ENCODE measurements around the gene CMTM8.

The CMTM8 gene

DNA sequence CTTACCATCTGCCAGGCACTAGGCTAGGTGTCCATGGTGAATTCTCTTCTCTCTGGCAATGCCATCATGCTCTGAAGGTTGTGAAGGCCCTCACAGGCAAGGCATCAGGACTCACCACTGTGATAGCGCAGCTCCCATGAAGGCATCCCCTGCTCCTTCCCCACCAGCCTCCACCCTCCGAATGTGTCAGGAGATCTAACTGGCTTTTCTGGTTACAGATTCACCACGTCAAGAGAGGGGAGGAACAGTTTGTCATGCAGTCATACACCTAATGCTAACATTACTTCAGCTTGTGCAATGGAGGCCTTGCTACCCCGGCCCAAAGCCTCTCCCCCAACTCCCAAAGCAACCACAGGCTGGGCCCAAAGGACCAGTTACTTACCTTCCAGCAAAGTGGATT lies 8.9 kb upstream of the CMTM8 start:
- no peak for DNase-seq

DNA sequence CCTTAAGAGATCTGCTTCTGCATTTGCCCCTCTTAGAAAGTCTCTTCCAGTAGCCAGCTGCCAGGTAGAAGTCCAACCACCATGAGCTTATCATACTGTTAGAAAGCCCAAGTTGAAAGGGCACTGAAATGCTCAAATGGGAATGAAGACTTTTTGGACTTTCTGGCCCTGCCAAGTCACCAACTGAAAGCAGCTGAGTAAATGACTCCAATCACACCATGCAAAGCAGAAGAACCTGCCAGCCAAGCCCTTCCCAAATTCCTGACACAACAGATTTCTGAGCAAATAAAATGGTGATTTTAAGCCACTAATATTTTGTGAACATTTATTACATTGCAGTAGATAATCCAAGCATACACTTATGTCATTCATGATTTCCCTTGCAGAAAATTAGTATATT lies 2.1 kb upstream of the CMTM8 start:
- no peak for DNase-seq

DNA sequence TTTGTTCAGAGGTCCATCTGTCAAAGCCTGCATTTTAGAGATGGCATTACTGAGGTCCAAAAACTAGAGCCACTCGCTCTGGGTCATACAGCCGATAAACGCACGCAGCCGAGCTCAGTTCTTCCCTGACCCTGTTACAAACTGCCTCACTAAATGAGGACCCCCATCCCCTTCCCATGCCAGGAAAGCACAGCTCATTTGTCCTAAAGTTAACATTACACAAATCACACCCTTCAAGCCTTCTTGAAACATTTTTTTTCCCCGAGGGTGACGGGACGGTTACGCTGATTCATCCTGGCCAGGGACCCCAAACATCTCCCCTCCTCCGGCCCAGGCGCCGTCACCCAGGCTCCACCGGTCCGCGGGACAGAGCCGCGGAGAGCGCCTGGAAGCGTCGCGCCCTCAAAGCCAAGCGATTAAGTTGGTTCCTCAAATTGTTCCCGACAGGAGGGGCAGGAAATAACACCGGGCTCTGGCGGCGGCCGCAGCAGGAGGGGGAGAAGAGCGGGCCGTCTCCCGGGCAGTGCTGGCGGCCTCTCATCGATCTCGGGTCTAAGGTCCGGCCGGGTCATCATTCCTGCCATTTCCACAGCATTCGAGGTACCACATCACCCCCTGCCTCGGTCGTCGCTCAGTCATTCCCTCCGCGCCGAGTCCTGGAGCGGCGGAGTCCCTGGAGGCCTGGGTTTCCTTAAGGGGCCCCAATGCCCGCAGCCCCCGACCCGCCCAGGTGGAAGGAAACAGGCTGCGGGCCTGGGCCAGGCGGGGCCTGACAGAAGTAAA lies 619 bp upstream of the CMTM8 start:
- peak in 1 of 2 donors; percentile 3 for DNase-seq

DNA sequence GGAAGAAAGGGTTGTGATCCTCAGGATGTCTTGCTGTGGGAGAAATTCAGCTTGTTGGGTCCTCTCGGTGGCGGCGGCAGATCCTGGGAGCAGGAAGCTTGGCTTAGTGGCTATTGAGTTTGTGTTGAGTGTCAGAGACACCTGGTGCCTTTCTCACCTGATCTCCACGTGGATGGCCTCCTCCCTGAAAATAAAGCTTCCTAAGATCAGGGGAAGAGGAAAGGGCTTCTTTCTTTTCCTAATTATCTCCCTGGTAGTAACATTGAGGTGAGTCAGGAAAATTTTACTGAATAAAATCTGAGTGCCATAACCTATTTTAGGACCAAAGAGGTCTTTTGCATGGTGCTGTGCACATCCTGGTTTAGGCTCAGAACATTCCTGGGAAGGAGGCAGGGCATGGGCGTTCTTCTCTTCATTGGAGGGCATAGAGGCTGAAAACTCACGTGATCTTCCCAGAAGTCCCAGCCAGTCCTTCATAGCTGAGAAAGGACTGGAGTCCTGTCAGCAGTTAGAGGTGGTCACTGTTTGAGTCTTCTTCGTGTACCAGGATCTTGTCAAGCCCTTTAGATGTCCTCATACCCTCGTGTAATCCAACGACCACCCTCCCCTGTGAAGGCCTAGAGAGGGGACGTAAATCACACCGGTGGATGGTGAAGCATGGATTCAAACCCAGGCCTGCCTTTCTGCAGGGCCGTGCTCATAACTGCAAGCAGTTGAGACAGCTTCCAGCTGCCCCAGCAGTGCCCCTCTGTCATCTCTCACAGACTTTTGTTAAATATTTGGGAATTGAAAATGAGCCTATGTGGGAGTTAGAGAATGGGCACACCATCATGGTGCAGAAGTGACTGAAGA lies 1.1 kb downstream of the CMTM8 start:
- DNase-seq, result no peak

DNA sequence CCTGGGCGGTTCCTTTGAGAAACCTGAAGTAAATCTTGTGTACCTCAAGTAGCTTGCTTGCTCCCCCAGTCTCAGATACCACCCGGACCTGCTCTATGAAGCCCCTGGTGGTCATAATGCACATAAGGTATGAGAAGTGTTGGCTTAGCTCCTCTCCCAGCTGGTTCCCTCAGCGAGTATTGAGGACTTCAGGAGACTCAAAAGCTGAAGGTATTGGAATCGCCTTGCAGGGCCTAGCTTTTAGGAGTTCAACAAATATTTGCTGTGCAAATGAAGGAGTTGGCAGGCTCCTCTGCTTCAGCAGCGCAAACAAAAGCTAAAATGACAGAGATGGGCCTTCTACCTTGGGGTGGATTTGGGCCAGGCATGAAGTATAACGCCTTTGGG lies 1.7 kb downstream of the CMTM8 start:
- DNase-seq, result peak; percentile 51 to 61

DNA sequence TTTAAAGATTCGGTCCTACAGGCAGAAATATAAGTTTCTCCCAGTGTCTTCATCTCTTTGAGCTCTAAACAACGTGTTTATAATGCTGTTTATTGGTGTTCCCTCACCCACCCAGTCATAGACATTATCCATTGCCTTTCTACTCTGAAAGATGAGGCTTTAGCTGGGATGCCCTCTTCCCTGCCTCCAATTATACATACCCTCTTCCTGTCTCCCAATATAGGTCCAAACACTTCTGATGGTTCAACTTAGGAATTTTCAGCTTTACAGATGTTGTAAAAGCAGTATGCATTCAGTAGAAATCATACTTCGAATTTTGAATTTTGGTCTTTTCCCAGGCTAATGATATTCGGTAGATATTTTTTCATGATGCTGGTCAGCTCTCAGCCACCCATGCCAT lies 2.6 kb downstream of the CMTM8 start:
- DNase-seq, result no peak

DNA sequence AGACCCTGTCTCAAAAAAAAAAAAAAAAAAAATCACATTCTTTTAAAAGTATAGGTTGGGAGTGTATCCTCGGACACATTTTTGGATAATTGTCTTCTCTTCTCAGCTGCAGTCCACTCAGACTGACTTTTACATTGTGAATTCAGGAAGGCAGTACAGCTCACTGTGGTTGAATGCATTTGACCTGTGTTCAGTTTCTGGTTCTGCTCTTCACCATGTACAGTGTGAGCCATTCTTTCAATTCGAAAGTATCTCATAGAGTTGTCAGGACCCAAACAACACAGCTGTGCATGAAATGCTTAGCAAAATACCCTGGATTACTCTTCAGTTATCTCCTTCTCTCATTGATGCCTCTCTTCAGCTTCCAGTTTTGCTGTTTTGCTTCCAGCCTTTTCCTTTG lies 5.0 kb downstream of the CMTM8 start:
- no peak for DNase-seq

DNA sequence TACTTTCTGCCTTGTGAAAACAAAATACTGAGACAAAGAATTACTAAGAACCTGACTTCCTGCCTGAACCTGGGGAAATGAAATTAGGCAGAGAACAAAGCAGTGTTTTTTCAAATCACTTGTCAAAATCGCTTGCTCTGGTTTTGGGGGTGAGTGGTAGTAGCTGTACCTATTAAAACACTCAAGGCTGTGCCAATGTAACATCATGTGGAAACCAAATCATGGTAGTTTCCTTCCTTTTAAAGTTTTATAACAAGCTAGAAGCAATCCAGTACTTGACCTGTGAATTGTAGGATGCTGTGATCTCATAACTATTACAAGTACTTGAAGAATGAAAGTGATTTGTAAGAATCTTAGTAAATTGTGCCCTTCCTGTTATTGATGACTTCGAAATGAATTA lies 6.7 kb downstream of the CMTM8 start:
- no peak for DNase-seq

DNA sequence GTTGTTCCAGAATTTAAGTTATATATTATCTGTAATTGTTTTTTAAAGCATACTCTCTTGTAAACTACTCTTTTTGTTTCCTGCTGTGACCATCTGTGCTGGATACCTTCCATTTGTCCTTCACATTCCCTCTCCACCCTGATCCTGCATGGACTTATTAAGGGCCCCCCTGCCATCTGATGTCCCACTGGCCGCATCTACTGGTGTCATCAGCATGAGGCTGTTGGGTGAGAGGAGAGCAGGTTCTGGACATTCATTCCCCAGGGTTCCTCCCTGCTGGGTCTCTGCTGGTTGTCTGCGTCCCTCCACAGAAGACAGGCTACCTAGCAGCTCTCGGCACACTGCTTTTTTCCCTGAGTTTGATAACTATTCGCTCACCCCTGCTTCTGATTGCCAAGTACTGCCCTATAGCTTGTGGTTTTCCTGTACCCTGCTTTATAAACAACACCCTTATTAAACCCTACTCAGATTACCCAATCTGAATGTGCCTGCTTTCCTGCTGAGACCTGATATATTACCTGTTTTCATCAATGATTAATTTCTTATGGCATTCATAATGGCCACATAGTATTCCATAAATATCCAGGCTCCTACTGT lies 7.7 kb downstream of the CMTM8 start:
- no peak for DNase-seq

DNA sequence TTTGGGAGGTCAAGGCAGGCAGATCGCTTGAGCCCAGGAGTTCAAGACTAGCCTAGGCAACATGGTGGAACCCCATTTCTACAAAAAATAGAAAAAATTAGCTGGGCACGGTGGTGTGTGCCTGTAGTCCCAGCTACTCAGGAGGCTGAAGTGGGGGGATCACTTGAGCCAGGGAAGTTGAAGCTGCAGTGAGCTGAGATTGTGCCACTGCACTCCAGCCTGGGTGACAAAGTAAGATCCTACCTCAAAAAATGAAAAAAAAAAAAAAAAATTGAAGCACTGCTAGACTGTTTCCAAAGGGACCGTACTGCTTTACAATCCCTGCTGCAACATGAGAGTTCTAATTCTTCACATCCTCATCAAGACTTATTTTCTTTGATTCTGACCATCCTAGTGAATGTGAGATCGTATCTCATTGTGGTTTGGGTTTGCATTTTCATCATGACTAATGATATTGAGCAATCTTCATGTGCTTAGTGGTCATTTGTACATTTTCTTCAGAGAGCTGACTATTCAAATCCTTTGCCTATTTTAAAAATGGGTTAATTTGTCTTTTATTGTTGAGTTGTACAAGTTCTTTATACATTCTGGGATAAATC lies 10.8 kb downstream of the CMTM8 start:
- DNase-seq, result no peak

DNA sequence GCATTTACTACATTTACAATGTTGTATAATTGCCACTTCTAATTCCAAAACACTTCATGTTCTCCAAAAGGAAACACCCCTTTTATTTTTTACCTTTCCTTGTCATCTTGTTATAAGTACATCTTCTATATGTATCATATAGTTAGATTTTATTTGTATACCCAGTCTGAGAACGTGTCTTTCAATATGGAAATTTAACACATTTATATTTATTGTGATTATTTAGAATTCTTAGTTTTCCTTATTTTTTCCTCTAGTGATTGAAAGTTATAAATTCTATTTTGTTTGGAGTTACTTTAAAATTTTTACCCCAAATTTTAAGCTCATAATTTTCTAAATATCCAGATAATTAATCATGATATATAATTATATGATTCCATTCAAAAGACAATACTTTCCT lies 15.8 kb downstream of the CMTM8 start:
- no peak for DNase-seq

DNA sequence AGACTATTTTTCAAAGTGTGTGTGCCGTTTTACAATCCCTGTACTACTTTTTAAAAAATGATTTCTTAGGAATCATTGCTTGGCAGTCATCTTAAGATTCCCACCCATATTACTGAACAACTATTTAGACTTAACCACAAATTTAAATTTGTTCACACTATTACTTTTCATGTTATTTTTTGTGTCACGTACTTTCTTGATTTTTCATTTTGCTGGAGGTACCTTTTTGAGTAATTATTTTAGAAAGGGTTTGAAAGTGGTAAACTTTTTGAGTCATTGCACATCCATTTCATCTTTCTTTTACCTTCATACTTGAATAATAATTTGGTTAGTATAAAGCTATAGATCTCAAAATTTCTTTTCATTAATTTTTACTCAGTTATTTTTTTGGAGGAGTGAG lies 16.9 kb downstream of the CMTM8 start:
- DNase-seq, result no peak

DNA sequence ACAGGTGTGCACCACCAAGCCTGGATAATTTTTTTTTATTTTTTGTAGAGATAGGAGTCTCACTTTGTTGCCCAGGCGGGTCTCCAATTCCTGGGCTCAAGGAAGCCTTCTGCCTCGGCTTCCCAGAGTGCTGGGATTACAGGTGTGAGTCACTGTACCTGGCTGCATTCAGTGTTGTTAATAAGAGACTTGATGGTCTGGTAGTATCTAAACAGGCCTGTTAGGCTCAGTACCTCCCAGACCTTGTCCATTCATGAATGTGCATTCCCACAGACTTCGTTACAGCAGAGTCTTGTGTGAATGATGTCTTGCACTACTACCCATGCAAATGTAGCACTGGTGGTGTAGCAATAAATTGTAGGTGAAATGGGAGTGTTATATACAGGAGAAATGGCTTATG lies 17.7 kb downstream of the CMTM8 start:
- no peak for DNase-seq

DNA sequence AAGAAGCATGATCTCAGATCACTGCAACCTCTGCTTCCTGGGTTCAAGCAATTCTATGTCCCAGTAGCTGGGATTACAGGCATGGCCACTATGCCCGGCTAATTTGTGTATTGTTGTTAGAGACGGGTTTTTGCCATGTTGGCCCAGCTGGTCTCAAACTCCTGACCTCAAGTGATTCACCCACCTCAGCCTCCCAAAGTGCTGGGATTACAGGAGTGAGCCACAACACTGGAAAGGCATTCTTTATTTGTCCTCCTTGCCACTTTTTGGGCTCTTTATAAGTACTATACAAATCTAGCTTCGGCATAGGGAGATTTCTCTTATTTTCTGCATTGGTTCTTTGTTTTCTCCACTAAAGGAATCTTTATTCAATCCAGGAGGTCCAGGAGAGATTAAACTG lies 18.6 kb downstream of the CMTM8 start:
- DNase-seq, result no peak

DNA sequence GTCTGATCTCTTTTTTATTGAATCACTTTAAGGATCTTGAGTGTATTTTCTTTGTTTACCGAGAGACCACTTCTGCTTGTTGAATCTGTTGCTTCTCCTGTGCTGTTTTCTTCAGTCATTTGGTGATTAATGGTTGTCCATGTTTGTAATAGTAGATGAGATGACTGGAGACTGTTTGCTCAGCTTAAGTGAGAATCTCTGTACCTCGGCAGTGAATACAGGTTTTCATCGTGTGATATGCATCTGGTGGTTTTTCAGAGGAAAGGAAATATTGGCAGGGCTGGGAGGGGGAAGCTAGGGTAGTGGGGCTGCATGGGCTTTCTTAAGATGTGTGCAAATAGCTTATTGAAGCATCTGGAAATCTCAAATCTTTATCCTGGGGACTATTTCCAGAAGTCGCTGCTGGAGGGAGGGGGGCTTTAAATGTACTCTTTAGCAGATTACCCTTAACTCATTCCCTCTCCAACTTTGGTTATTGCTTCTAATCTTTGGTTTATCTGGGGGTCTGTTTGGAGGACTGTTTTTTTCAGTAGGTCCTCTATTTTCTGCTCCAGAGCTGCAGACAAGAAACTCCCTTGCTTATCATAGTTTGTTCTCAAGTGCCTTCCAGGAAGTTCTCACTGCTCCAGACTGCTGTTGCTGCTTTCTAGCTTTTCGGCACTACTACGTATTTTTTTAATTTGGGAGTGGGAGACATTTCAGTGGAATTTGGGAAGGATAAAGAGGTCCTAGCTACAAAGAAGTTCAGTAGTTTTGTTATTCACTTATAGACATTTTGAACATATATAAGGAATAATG lies 19.4 kb downstream of the CMTM8 start:
- DNase-seq, result no peak

DNA sequence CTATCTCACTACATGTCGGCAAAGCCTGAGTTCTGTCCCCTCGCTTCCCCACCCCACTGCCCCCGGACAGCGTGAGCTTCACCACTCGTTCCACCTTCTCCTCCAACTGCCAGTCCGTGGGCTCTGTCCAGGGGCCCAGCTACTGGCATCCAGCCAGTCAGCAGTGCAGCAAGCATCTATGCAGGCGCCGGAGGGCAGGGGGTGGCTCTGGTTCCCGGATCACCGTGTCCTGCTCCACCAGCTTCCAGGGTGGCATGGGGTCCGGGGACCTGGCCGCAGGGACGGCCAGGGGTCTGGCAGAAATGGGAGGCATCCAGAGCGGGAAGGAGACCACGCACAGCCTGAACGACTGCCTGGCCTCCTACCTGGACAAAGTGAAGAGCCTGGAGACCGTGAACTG lies 20.4 kb downstream of the CMTM8 start:
- no peak for DNase-seq

DNA sequence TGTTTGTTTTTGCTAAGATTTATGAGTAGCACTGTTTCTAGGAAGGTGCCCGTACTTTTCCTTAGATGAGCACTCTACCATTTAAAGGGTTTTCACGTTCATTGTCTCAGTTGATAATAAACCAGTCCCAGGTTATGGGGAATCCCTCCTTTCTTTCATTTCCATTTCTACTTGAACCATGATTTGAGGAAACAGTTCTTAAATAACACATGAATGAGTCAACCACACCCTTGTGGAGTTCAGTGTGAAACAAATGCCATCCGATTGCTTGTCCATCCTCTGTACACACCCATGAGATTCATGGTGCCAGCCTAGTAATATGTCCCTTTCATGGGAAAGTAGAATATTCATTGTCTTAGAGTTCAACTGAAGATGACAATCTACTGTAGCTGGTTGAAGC lies 23.1 kb downstream of the CMTM8 start:
- DNase-seq, result no peak

DNA sequence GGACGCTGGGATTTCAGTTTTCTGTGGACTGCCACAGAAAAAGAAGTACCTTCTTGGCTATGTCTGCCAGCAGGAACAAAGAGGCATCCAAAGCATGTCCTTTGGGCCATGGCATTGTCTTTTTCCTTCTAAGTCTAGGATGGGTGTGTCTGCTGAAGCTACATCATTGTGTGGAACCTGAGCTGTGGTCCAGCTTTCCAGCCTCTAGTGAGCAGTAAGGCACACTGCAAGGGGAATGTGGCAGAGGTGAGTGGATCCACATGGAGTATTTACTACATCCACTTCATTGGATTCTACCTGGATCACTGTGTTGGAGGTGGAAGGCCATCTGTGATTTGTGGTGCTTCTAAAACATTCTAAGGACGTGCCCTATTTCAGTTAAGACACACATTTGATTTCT lies 23.7 kb downstream of the CMTM8 start:
- DNase-seq, result no peak

DNA sequence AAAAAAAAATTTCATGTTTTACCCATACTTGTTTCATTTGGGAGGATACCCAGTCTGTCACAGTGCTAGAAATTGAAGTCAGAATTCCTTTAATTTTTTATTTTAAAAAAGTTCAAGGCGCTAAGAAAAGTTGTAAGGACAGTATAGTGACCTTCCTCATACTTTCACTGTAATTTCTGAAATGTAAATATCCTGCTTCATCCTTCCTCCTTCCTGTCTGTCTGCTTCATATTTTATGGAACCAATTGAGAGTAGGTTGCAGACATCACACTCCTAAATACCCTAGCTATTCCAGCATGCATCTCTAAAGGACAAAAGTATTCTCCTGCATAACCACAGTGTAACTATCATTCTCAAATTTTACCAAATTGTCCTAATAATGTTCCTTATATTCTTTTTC lies 35.8 kb downstream of the CMTM8 start:
- no peak for DNase-seq

DNA sequence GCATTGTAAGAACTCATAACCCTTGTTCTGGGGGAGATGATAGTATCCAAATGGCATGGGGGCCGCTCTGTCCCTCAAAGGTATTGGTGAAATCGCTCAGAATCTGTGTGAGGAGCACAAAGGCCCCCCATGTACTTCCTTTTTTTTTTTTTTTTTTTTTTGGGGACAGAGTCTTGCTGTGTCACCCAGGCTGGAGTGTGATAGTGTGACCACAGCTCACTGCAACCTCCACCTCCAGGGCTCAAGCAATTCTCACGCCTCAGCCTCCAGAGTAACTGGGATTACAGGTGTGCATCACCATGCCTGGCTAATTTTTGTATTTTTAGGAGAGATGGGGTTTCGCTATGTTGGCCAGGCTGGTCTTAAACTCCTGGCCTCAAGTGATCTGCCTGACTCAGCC lies 37.0 kb downstream of the CMTM8 start:
- DNase-seq, result no peak

DNA sequence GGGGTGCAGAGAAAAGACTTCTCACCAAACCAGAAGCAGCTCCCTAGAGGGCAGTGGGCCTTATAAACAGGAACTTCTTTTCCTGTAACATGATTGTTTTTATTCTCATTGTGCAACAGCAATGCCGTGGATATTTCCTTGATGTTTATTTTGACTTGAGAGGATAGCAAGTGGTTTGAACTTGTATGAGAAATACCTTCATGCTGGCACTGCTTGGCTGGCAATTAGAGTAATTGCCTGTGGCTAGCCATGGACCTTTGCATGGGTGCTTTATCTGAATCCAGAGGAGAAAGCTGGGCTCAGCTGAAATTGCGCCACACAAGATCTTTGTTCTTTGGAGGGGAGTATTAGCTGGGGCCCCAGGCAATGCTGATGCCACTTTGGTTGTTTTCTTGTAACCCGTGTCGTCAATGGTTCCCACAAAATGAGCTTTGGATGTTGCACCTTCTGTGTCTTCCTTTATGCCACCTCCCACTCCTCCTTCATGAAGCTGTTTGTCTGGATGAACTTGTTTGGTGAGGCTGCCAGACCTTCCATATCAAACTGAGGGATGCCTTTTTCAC lies 37.9 kb downstream of the CMTM8 start:
- no peak for DNase-seq

DNA sequence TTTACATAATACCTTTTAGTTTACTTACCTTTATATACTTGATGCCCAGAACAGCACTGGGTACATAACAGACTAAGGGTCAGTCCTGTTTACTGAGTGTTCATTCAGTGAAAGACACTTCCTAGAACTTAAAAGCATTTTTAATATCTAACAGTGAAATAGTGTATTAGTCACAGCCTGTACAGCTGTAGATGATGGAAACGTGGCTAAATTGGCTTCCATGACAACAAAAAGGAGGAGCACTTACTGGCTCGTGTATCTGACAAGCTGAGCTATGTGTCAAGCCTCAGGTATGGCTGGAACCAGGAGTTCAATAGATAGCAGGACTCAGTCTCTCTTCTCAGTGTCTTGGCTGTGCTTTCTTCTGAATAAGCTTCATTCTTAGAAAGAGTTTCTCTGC lies 40.2 kb downstream of the CMTM8 start:
- no peak for DNase-seq
